K562 (cell line): ENCODE results near the gene KDM2B. TPM values are rescaled to one million over a fixed set of nuclear protein-coding genes. Genes with fewer than 3 reads are reported as not detected.

ENCODE experiments used
- ATAC-seq: fragments of 200-7000 bp; cut with Tn5 transposase; 3 replicates; pipeline ENCODE4 v1.9.1; 2020; ENCODE audit warnings: moderate library complexity
- BruUV-seq: library from RNA; stranded (reverse); fragments of 400-500 nt; replicated peaks from 2 replicates; lab custom pipeline; 2021; lab: Mats Ljungman, UMichigan
- CTCF ChIA-PET: fragments of 300-600 bp; formaldehyde crosslinking; extraction: SDS; loops from one replicate; lab custom pipeline; 2021; ENCODE audit warnings: low intra/inter-chr PET ratio; lab: Yijun Ruan, JAX
- POLR2A ChIA-PET: fragments of 300-600, 350-650 bp; sonication (Branson Sonifier 250); formaldehyde crosslinking; extraction: SDS; loops from one replicate; lab custom pipeline; 2021; ENCODE audit warnings: antibody characterized with exemption, inconsistent platforms; lab: Yijun Ruan, JAX
- DNase-seq, 4 experiments: peaks; one replicate each; pipeline versions ENCODE4 v3.0.0 to v3.0.0-alpha.2; 2011 to 2018; ENCODE audit warnings: low spot score in 3 of 4, mixed read lengths in 3 of 4; ENCODE audit errors: extremely low read depth in 1 of 4
- FAIRE-seq: peaks from 2 replicates; lab custom pipeline; 2011; peaks lifted over from hg19 to GRCh38; lab: Jason Lieb, UNC
- H2AFZ ChIP-seq: 2 replicates; pipeline ENCODE4 v1.6.0; 2011; ENCODE audit warnings: low read depth, low read length, control low read depth, inconsistent platforms
- H3K27ac ChIP-seq: fragments of 200-600 bp; 3 replicates; pipeline ENCODE4 v1.8.0; 2011; ENCODE audit warnings: low read depth, mild to moderate bottlenecking, control low read depth, inconsistent platforms, low read length, moderate library complexity, mixed read lengths; ENCODE audit errors: extremely low read depth
- H3K27me3 ChIP-seq, 2 experiments: fragments of 300-600 bp in 1 of 2; 2 replicates in 1 of 2; 3 replicates in 1 of 2; pipeline versions ENCODE4 v1.6.0 to v1.8.0; 2011; ENCODE audit warnings: inconsistent platforms in 2 of 2, low read length in 2 of 2, mild to moderate bottlenecking in 1 of 2, mixed read lengths in 1 of 2, moderate library complexity in 1 of 2; ENCODE audit not compliant: control insufficient read depth in 2 of 2, insufficient read depth in 2 of 2
- H3K36me3 ChIP-seq: fragments of 300-600 bp; 3 replicates; pipeline ENCODE4 v1.8.0; 2011; ENCODE audit warnings: mild to moderate bottlenecking, low read length, inconsistent platforms; ENCODE audit not compliant: control insufficient read depth, insufficient read depth
- H3K4me1 ChIP-seq, 2 experiments: fragments of 200-600 bp in 1 of 2; replicated peaks in 1 of 2; 2 replicates in 1 of 2; 3 replicates in 1 of 2; pipeline versions ENCODE4 v1.5.1 to v1.8.0; 2011; ENCODE audit warnings: inconsistent platforms in 2 of 2, low read length in 2 of 2, mild to moderate bottlenecking in 1 of 2, mixed read lengths in 1 of 2, moderate library complexity in 1 of 2; ENCODE audit not compliant: control insufficient read depth in 2 of 2, insufficient read depth in 2 of 2
- H3K4me2 ChIP-seq: 2 replicates; pipeline ENCODE4 v1.6.1; 2011; ENCODE audit warnings: low read length, control low read depth, inconsistent platforms, mixed read lengths; ENCODE audit not compliant: insufficient read depth
- H3K4me3 ChIP-seq: fragments of 200-600 bp; sonication (generic), shearing (Covaris generic); 2 replicates; pipeline ENCODE4 v1.5.1; 2016; ENCODE audit warnings: control low read depth, inconsistent platforms
- H3K79me2 ChIP-seq: fragments of 200-600 bp; 3 replicates; pipeline ENCODE4 v1.8.0; 2011; ENCODE audit warnings: low read length, inconsistent platforms; ENCODE audit not compliant: control insufficient read depth, insufficient read depth
- H3K9ac ChIP-seq, 2 experiments: 2 replicates each; pipeline versions ENCODE4 v1.6.0 to v1.6.1; 2011; ENCODE audit warnings: low read depth in 2 of 2, low read length in 2 of 2, control low read depth in 1 of 2, inconsistent platforms in 1 of 2, mild to moderate bottlenecking in 1 of 2, mixed read lengths in 1 of 2; ENCODE audit not compliant: insufficient read depth in 1 of 2
- H3K9me1 ChIP-seq: one replicate; pipeline ENCODE4 v1.6.0; 2011; ENCODE audit warnings: inconsistent platforms, mild to moderate bottlenecking, low read length, moderate library complexity; ENCODE audit not compliant: control insufficient read depth, insufficient read depth
- H3K9me3 ChIP-seq: replicated peaks from 2 replicates; pipeline ENCODE4 v1.5.1; 2011; ENCODE audit warnings: low read depth, low read length, inconsistent platforms; ENCODE audit not compliant: control insufficient read depth, insufficient read depth
- H4K20me1 ChIP-seq: replicated peaks from 2 replicates; pipeline ENCODE4 v1.6.1; 2011; ENCODE audit warnings: low read length, inconsistent platforms, mixed read lengths; ENCODE audit not compliant: control insufficient read depth, insufficient read depth
- ELK3 ChIP-seq: fragments of 450-650 bp; formaldehyde crosslinking; IDR thresholded peaks from 2 replicates; pipeline ENCODE4 v1.4.0; 2020; ENCODE audit warnings: mild to moderate bottlenecking
- ESRRB ChIP-seq: fragments of 250-450 bp; sonication (Bioruptor Pico); IDR thresholded peaks from 2 replicates; pipeline ENCODE4 v1.5.0; 2020; ENCODE audit warnings: mild to moderate bottlenecking, moderate library complexity, borderline replicate concordance
- FOXK1 ChIP-seq: sonication (generic); formaldehyde crosslinking; IDR thresholded peaks from 2 replicates; pipeline ENCODE4 v1.8.0; 2022; ENCODE audit warnings: missing genetic modification reagents, mild to moderate bottlenecking, borderline replicate concordance
- GATAD2A ChIP-seq: fragments of 450-650 bp; IDR thresholded peaks from 2 replicates; pipeline ENCODE4 v1.6.1; 2017
- HOMEZ ChIP-seq: fragments of 250-450 bp; sonication (Bioruptor Pico); IDR thresholded peaks from 2 replicates; pipeline ENCODE4 v1.4.0; 2020; ENCODE audit warnings: mild to moderate bottlenecking, moderate library complexity
- ID3 ChIP-seq, 2 experiments: fragments of 250-450 bp in 1 of 2; fragments of 450-650 bp in 1 of 2; sonication (Bioruptor Pico) in 1 of 2; IDR thresholded peaks; 2 replicates each; pipeline versions ENCODE4 v1.6.1 to v1.8.0; 2016 to 2021; ENCODE audit warnings: mild to moderate bottlenecking in 2 of 2, moderate library complexity in 2 of 2, missing compliant biosample characterization in 1 of 2, missing genetic modification characterization in 1 of 2
- NFE2 ChIP-seq: IDR thresholded peaks from 2 replicates; pipeline ENCODE4 v1.6.1; 2014; ENCODE audit warnings: antibody characterized with exemption, low read depth
- RNF2 ChIP-seq: sonication (generic); IDR thresholded peaks from 2 replicates; pipeline ENCODE4 v1.6.1; 2016
- TAF7 ChIP-seq: fragments of 450-650 bp; IDR thresholded peaks from 2 replicates; pipeline ENCODE4 v1.6.1; 2016; ENCODE audit warnings: missing genetic modification characterization, missing compliant biosample characterization
- U2AF2 ChIP-seq: fragments of 200-400 bp; formaldehyde crosslinking; optimal IDR thresholded peaks from 2 replicates; pipeline ENCODE3; 2017; ENCODE audit warnings: low read depth, mild to moderate bottlenecking, low read length
- ZNF282 ChIP-seq: sonication (generic); formaldehyde crosslinking; IDR thresholded peaks from 2 replicates; pipeline ENCODE4 v1.8.1; 2023; ENCODE audit warnings: missing genetic modification reagents
- whole genome bisulfite sequencing: fragments of 100-300 bp; shearing (Covaris generic); methylation state at CpG from one replicate; pipeline ENCODE4 v1.1.6; 2016; ENCODE audit warnings: low coverage, mixed read lengths; ENCODE audit not compliant: insufficient coverage; ENCODE audit errors: missing lambda C conversion rate; 5-methylcytosine and 5-hydroxymethylcytosine counted together
- in situ Hi-C: fragments of 300-500 bp; cut with MboI; formaldehyde crosslinking; loops from 4 replicates; pipeline ENCODE4 v1.15.0; 2018; ENCODE audit warnings: inconsistent platforms, mixed read lengths
- intact Hi-C: fragments of 100-400 bp; cut with micrococcal nuclease; formaldehyde crosslinking; loops from 2 replicates; pipeline ENCODE4 v1.14.2; 2022
- polyA plus RNA-seq, 8 experiments: library from polyadenylated mRNA; depleted of rRNA in 4 of 8; stranded (reverse) in 5 of 8; unstranded in 3 of 8; fragments of >200 nt; fragmentation: Nextera tagmentation in 2 of 8; fragmentation: Illumina TruSeq in 1 of 8; extraction: Ambion mirVana in 2 of 8; extraction: Trizol in 1 of 8; gene quantifications; 2 replicates each; pipeline versions ENCODE4 v1.2.1 to v1.2.3, GENCODE V29; 2011 to 2014; ENCODE audit warnings: inconsistent platforms in 1 of 8, missing spikeins in 1 of 8
- total RNA-seq, 7 experiments: library from RNA; depleted of rRNA in 6 of 7; stranded (reverse); fragments of >200 nt in 6 of 7; fragmentation: Illumina TruSeq in 2 of 7; extraction: Trizol in 2 of 7; gene quantifications; 2 replicates each; pipeline versions ENCODE4 v1.2.1 to v1.2.3, GENCODE V29; 2011 to 2021; ENCODE audit warnings: low replicate concordance in 1 of 7

KDM2B gene
- total and polyA plus RNA-seq, 9 of the 15 experiments (the other 6 are each of a cell fraction or from before 2014, with no cell fraction given) = 7.4 to 50.5 (median 22.5) TPM

GRCh38 chr12:121568971-121569751 lies 11.7 kb downstream of the KDM2B start:
- H3K4me3 ChIP-seq = no peak overlapping the region
- H3K27me3 ChIP-seq = no peaks in the 10 kb centered on the region
- H3K9ac ChIP-seq = peak overlapping the region; percentile 11 to 48; a peak in 1 of 4 replicates
- BruUV-seq = no TSS peak
- H3K9me1 ChIP-seq = no peaks in the 10 kb centered on the region
- CTCF ChIA-PET = interaction anchor here (0.5 kb wide), 1 partner anchor 820 kb away, joined by 4 read pairs; no protein-coding TSS in a partner anchor
- H3K36me3 ChIP-seq = peaks cover 4% of the 10 kb centered on the region; the same call in 1 of the 3 replicates
- H3K79me2 ChIP-seq = no peaks in the 10 kb centered on the region
- no peak overlapping the region for H3K27ac ChIP-seq
- peak; percentile 40 for FAIRE-seq
- H3K4me1 ChIP-seq = peaks cover 0 to 5% of the 10 kb centered on the region in 2 experiments; a peak in 2 of 5 replicates
- peak overlapping the region; percentile 56; the same call in 1 of the 2 replicates for H2AFZ ChIP-seq
- H3K9me3 ChIP-seq = no peaks in the 10 kb centered on the region
- in situ Hi-C loops (no loop called here), intact Hi-C loops (no loop called here)
- POLR2A ChIA-PET = interaction anchor here (0.6 to 2.5 kb wide), 2 partner anchors 11 to 54 kb away, joined by 3 to 11 read pairs; no protein-coding TSS in a partner anchor
- no peak for TF ChIP-seq ZNF282 (CRISPR knock-in tag)
- no peak for TF ChIP-seq FOXK1 (CRISPR knock-in tag)
- no peak for TF ChIP-seq NFE2
- TF ChIP-seq ID3 (CRISPR knock-in tag; IDR thresholded peaks at IDR 0.05) = no peak
- no peak for TF ChIP-seq ID3 (tag; IDR thresholded peaks at IDR 0.05)
- TF ChIP-seq ELK3 (CRISPR knock-in tag) = no peak
- no peak for TF ChIP-seq U2AF2
- no peak for TF ChIP-seq GATAD2A
- no peak for TF ChIP-seq RNF2
- TF ChIP-seq HOMEZ (CRISPR knock-in tag) = no peak
- no peak for TF ChIP-seq TAF7
- no peak for TF ChIP-seq ESRRB (CRISPR knock-in tag)
- no peaks in the 10 kb centered on the region for H4K20me1 ChIP-seq
- ATAC-seq = peak; percentile 65
- WGBS = 52% methylated on average over 12 of the region's 13 CpGs
- no peak overlapping the region for H3K4me2 ChIP-seq
- no peak for DNase-seq
